Astrocyte of the cerebellum (primary cell): ENCODE results near the gene PELO.
A peak's percentile ranks its signal among the peaks of the same experiment; 100 is the strongest.
"Not testable (repeated sequence)": the region's sequence is repeated elsewhere in the genome, so short reads cannot be mapped to it uniquely, and the experiment has no call there.

Source experiments
- DNase-seq: peaks from one replicate; pipeline ENCODE4 v3.0.0-alpha.2; 2011; ENCODE audit warnings: low read depth
- H3K4me3 ChIP-seq: 2 replicates; pipeline ENCODE4 v1.5.1; 2011; ENCODE audit warnings: mild to moderate bottlenecking, low read depth, low read length, moderate library complexity
- in situ Hi-C: cut with HindIII; loops from 2 replicates; pipeline ENCODE4 v1.10.0; 2017; ENCODE audit warnings: low sequenced_read_pairs
- TF ChIP-seq, protein P1 (sequence below): IDR thresholded peaks from 2 replicates; pipeline ENCODE4 v1.5.1; 2012; ENCODE audit warnings: low read length, low read depth, moderate library complexity, mild to moderate bottlenecking; ENCODE audit errors: missing control alignments

The PELO gene, protein sequence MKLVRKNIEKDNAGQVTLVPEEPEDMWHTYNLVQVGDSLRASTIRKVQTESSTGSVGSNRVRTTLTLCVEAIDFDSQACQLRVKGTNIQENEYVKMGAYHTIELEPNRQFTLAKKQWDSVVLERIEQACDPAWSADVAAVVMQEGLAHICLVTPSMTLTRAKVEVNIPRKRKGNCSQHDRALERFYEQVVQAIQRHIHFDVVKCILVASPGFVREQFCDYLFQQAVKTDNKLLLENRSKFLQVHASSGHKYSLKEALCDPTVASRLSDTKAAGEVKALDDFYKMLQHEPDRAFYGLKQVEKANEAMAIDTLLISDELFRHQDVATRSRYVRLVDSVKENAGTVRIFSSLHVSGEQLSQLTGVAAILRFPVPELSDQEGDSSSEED

DNA sequence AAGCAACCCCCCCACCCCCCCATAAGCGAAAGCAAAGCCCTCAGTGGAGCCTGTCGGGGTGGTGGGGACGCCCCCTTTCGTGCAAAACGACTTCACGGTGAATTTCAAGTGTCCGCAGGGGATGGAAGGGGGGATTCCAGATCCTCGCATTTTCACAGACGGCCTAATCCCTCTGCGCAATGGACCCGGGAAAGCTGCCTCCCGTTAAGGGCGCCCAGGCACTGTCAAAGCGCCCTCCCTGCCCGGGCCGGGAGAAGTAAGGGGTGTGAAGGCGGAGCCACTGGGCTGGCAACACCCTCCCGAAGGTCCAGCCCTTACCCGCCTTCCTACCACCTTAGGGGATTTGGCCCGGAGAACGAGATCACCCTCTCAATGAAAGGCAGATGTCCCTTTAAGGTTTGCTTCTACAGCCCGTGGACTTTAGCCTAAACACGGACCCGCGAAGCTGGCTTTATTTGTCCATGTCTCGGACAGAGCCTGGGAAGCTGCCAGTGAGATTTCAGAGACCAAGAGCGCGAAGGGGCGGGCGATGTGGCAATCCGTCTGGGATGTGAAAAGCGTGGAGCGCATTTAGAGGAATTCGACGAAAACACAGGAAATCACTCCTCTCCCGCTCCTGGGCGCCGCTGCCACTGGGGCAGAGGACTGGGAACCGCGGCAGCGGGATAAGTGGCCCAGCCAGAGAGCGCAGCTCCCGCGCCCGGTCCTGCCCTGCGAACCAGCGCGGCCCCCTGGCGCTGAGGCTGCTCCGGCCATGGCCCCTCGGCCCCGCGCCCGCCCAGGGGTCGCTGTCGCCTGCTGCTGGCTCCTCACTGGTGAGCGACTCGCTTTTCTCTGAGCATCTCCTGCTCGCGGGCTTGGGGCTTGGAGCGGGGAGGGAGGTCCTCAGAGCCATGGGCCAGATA lies at the start of gene PELO, which contains the start of gene ITGA1:
TSS of gene PELO (plus strand) at position 317 of the 905 bp plus-strand sequence. CDS start 12,479 bp downstream, outside the sequence.
TSS of gene ITGA1 (plus strand) at position 317 of the 905 bp plus-strand sequence. CDS start at position 755, 438 bp downstream.
- in situ Hi-C loops, result no loop called here
- DNase-seq, result no peak
- H3K4me3 ChIP-seq, result peak within 1 kb of the TSS; percentile 62
- TF ChIP-seq, protein P1, sequence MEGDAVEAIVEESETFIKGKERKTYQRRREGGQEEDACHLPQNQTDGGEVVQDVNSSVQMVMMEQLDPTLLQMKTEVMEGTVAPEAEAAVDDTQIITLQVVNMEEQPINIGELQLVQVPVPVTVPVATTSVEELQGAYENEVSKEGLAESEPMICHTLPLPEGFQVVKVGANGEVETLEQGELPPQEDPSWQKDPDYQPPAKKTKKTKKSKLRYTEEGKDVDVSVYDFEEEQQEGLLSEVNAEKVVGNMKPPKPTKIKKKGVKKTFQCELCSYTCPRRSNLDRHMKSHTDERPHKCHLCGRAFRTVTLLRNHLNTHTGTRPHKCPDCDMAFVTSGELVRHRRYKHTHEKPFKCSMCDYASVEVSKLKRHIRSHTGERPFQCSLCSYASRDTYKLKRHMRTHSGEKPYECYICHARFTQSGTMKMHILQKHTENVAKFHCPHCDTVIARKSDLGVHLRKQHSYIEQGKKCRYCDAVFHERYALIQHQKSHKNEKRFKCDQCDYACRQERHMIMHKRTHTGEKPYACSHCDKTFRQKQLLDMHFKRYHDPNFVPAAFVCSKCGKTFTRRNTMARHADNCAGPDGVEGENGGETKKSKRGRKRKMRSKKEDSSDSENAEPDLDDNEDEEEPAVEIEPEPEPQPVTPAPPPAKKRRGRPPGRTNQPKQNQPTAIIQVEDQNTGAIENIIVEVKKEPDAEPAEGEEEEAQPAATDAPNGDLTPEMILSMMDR, result no peak

DNA sequence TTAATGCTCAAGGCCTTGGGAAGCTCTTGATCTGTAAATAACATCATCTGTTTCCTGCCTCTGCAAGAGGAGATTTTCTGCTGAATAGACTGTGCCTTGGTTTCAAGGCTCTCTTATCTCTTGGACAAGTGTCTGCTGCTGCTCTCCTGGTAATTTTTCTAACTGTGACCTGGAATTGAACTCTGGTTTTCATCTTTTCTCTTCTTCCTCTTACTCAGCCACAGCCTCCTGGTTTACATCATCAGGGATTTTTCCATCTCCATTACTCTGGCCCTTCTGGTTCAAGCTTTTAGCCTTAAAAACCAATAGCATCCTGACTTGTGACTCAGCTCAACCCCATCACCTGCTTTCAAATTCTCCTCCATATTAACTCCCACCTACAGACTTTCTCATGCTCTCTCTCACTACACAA lies 49.6 kb upstream of the PELO start:
- TF ChIP-seq, protein P1, result no peak
- in situ Hi-C loops, result no loop called here
- no peak overlapping the region for H3K4me3 ChIP-seq
- DNase-seq, result no peak

DNA sequence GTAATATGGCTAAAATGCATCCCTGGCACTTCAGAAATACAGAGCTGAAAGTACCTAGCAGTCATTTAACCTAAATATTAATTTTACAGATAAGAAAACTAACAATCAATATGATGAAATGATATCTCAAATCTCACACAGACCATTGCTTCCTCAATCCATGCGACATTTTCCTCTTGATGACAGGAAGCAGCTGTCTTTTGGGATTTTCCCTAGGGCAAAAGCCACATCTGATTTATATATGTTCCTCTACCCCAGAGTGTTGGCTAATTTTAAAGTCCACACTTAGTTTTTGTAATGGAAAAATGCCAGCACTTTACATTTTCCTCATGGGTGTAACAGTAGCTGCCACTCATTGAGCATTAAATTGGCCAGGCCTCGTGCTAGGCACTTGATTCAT lies 47.7 kb upstream of the PELO start:
- TF ChIP-seq, protein P1, result no peak
- in situ Hi-C loops, result no loop called here
- DNase-seq, result no peak
- no peak overlapping the region for H3K4me3 ChIP-seq

DNA sequence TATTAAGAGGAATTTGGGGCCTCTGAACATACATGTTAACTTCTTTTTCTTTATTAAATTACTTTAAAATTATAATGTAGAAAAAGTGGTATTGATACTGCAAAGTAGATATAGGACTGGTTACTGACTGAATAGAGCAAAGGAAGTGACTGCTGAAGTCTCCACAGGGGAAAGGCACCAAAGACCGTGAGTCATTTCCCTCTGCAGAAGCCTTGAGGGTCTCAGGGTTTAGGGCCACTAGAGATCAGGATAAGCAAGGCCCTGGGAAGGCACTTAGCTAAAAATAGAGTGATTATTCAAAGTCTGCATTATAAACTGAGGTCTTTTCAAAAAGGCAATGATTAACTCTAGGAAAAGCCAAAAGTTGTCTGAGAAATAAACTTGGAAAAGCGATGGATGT lies 44.7 kb upstream of the PELO start:
- TF ChIP-seq, protein P1, result no peak
- in situ Hi-C loops, result no loop called here
- no peak overlapping the region for H3K4me3 ChIP-seq
- no peak for DNase-seq

DNA sequence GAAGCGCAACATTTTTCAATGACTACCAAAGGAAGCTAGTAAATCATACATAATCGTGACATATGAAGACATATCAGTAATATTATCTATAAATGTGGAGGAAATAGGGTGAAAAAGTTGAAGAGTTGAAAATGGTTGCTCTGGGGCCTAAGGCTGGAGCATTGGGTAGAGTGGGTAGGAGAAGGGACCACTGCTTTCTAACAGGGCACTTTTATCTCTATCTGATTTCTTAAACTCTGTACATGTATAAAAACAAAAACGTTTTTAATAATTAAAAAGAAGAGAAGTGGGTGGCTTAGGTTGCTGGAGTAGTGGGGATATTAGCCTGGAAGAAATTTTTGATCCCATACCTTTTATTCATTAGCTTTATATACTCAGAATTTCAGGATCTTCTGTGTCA lies 44.2 kb upstream of the PELO start:
- in situ Hi-C loops, result no loop called here
- no peak for DNase-seq
- no peak overlapping the region for H3K4me3 ChIP-seq
- TF ChIP-seq, protein P1, result no peak

DNA sequence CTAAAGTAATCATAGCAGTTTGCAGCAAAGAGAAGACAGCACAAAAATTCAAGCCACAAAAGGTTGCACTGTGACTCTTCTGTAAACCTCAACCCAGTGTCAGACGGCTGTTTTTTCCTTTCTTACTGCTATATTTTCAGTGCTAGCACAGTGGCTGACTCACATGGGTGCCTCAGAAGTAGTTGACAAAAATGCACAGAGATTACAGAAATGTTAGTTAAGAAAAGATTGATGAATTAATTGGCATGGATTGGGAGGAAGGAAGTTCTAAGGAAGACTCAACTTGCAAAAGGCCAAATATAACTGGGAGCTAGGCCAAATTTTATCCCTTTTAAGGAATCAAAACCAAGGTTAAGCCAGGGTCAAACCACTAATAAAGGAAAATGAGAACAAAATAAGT lies 43.7 kb upstream of the PELO start:
- H3K4me3 ChIP-seq, result no peak overlapping the region
- in situ Hi-C loops, result no loop called here
- DNase-seq, result peak; percentile 47
- TF ChIP-seq, protein P1, result no peak

DNA sequence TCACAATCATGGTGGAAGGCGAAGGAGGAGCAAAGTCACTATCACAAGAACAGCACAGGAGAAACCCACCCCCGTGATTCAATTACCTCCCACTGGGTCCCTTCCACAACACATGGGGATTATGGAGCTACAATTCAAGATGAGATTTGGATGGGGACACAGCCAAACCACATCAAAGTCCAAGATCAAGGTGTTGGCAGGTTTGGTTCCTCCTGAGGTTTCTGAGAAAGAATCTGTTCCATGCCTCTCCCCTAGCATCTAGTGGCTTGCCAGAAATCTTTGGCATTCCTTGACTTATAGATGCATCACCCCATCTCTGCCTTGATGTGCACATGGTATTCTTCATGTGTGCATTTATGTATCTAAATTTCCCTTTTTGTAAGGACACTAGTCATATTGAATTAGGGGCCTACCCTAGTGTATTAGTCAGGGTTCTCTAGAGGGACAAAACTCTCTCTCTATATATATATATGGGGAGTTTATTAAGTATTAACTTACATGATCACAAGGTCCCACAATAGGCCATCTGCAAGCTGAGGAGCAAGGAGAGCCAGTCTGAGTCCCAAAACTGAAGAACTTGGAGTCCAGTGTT lies 42.8 kb upstream of the PELO start:
- H3K4me3 ChIP-seq, in situ Hi-C loops: not testable (repeated sequence)
- DNase-seq, result peak; percentile 76
